HL-60 (cell line): Measurements from ENCODE around the gene NBPF26.
A peak's percentile ranks its signal among the peaks of the same experiment; 100 is the strongest.
"Not testable (repeated sequence)": the region's sequence is repeated elsewhere in the genome, so short reads cannot be mapped to it uniquely, and the experiment has no call there.

Experiments
- DNase-seq, 2 experiments: peaks; one replicate each; pipeline ENCODE4 v3.0.0-alpha.2; 2010 to 2020; ENCODE audit warnings: low read depth in 1 of 2, low spot score in 1 of 2
- H3K27ac ChIP-seq: fragments of 250-450 bp; sonication (Bioruptor Pico); replicated peaks from 2 replicates; pipeline ENCODE4 v1.5.1; 2020; ENCODE audit warnings: mild to moderate bottlenecking, moderate library complexity
- H3K27me3 ChIP-seq: fragments of 250-450 bp; sonication (Bioruptor Pico); 2 replicates; pipeline ENCODE4 v1.5.1; 2021; ENCODE audit warnings: mild to moderate bottlenecking, moderate library complexity; ENCODE audit not compliant: insufficient read depth, poor library complexity, severe bottlenecking
- H3K4me3 ChIP-seq: replicated peaks from 2 replicates; pipeline ENCODE4 v1.5.1; 2011; ENCODE audit warnings: mild to moderate bottlenecking, control low read depth, low read length; ENCODE audit not compliant: insufficient read depth
- long read RNA-seq: library from polyadenylated mRNA; unstranded; transcript quantifications from one replicate; pipeline ENCODE4 v2.0.0, GENCODE V29; 2020

Gene NBPF26
- long read RNA-seq, partial matches to known transcripts: 3 of 12 reads
- long read RNA-seq, other reads (novel, unspliced or antisense): 9 of 12 reads

GRCh38 chr1:120723715-120724402 lies at the start of gene NBPF26:
NBPF26 (plus strand) TSS chr1:120723945.
- not testable (repeated sequence) for H3K27me3 ChIP-seq, H3K27ac ChIP-seq
- DNase-seq: peak; percentile 26 to 69
- peak within 1 kb of the TSS; percentile 61 for H3K4me3 ChIP-seq

- H3K4me3 ChIP-seq: not testable (repeated sequence)
Measured at GRCh38 chr1:120680106-120680819, 43.5 kb upstream of the NBPF26 start.

GRCh38 chr1:120680938-120681337 lies 42.8 kb upstream of the NBPF26 start:
- H3K27ac ChIP-seq, DNase-seq, H3K27me3 ChIP-seq, H3K4me3 ChIP-seq: not testable (repeated sequence)

More at GRCh38 chr1:120680106-120680819, 43.5 kb upstream of the NBPF26 start:
- not testable (repeated sequence) for H3K27ac ChIP-seq, DNase-seq, H3K27me3 ChIP-seq

- H3K27ac ChIP-seq, DNase-seq, H3K27me3 ChIP-seq, H3K4me3 ChIP-seq: not testable (repeated sequence)
Measured at GRCh38 chr1:120684397-120684796, 39.3 kb upstream of the NBPF26 start.

GRCh38 chr1:120685622-120686021 lies 38.1 kb upstream of the NBPF26 start:
- H3K27me3 ChIP-seq, H3K4me3 ChIP-seq, DNase-seq, H3K27ac ChIP-seq: not testable (repeated sequence)

GRCh38 chr1:120687250-120687649 lies 36.5 kb upstream of the NBPF26 start:
- H3K27me3 ChIP-seq, DNase-seq, H3K4me3 ChIP-seq: not testable (repeated sequence)

GRCh38 chr1:120700807-120701562 lies 22.8 kb upstream of the NBPF26 start:
- not testable (repeated sequence) for H3K4me3 ChIP-seq, H3K27me3 ChIP-seq, DNase-seq, H3K27ac ChIP-seq

More at GRCh38 chr1:120687250-120687649, 36.5 kb upstream of the NBPF26 start:
- H3K27ac ChIP-seq: not testable (repeated sequence)

- not testable (repeated sequence) for H3K4me3 ChIP-seq, DNase-seq
Measured at GRCh38 chr1:120723358-120723714, 409 bp upstream of the NBPF26 start.

GRCh38 chr1:120724507-120724906 lies 762 bp downstream of the NBPF26 start:
- H3K27me3 ChIP-seq, DNase-seq, H3K27ac ChIP-seq: not testable (repeated sequence)
- peak overlapping the region; percentile 61 for H3K4me3 ChIP-seq

More at GRCh38 chr1:120723358-120723714, 409 bp upstream of the NBPF26 start:
- not testable (repeated sequence) for H3K27me3 ChIP-seq, H3K27ac ChIP-seq

- DNase-seq, H3K27me3 ChIP-seq, H3K27ac ChIP-seq, H3K4me3 ChIP-seq: not testable (repeated sequence)
Measured at GRCh38 chr1:120728811-120729210, 5.1 kb downstream of the NBPF26 start.

- not testable (repeated sequence) for H3K27ac ChIP-seq, H3K4me3 ChIP-seq, H3K27me3 ChIP-seq
- peak in 1 of 2 experiments; percentile 41 for DNase-seq
Measured at GRCh38 chr1:120769090-120769489, 45.3 kb downstream of the NBPF26 start.

GRCh38 chr1:120805452-120805851 lies 81.7 kb downstream of the NBPF26 start:
- H3K27ac ChIP-seq, H3K4me3 ChIP-seq, DNase-seq, H3K27me3 ChIP-seq: not testable (repeated sequence)

- not testable (repeated sequence) for H3K4me3 ChIP-seq, H3K27me3 ChIP-seq, H3K27ac ChIP-seq
- DNase-seq: peak in 1 of 2 experiments; percentile 4
Measured at GRCh38 chr1:120811822-120812221, 88.1 kb downstream of the NBPF26 start.

- not testable (repeated sequence) for DNase-seq, H3K27me3 ChIP-seq, H3K4me3 ChIP-seq, H3K27ac ChIP-seq
Measured at GRCh38 chr1:120825051-120825450, 101.3 kb downstream of the NBPF26 start.
